Natural killer cell (primary cell): ENCODE measurements around the gene SLC44A1. TPM values are rescaled to one million over a fixed set of nuclear protein-coding genes. Genes with fewer than 3 reads are reported as not detected.

Experiments used
- ATAC-seq, 3 donors: fragments of 150-1000 bp in 2 of 3; fragments of 200-7000 bp in 1 of 3; cut with Tn5 transposase; 1 replicate in 1 of 3; 2 replicates in 2 of 3; pipeline ENCODE4 v1.10.0; 2021; ENCODE audit warnings: mild to moderate bottlenecking in 2 of 3, moderate library complexity in 2 of 3
- DNase-seq, 2 donors: peaks; one replicate each; pipeline versions ENCODE4 v3.0.0 to v3.0.0-alpha.2; 2013 to 2021; ENCODE audit warnings: mixed read lengths in 1 of 2
- H3K27ac ChIP-seq: one replicate; pipeline ENCODE4 v1.5.1; 2013; ENCODE audit warnings: mild to moderate bottlenecking, low read length
- H3K27me3 ChIP-seq: one replicate; pipeline ENCODE4 v1.6.1; 2013; ENCODE audit warnings: low read length; ENCODE audit not compliant: control insufficient read depth, insufficient read depth
- H3K36me3 ChIP-seq: one replicate; pipeline ENCODE4 v1.6.1; 2013; ENCODE audit warnings: low read length; ENCODE audit not compliant: control insufficient read depth, insufficient read depth
- H3K4me1 ChIP-seq: one replicate; pipeline ENCODE4 v1.6.1; 2013; ENCODE audit warnings: low read length; ENCODE audit not compliant: control insufficient read depth, insufficient read depth
- H3K4me3 ChIP-seq: one replicate; pipeline ENCODE4 v1.5.1; 2013; ENCODE audit warnings: low read length
- H3K9me3 ChIP-seq: one replicate; pipeline ENCODE4 v1.6.1; 2013; ENCODE audit warnings: low read length; ENCODE audit not compliant: control insufficient read depth, insufficient read depth
- H3K27ac Mint-ChIP-seq, 2 donors: one replicate each; pipeline ENCODE4 v1.8.0; 2022; ENCODE audit warnings: mild to moderate bottlenecking in 2 of 2, mixed read lengths in 2 of 2, moderate library complexity in 1 of 2
- H3K27me3 Mint-ChIP-seq, 2 donors: one replicate each; pipeline ENCODE4 v1.8.0; 2022; ENCODE audit warnings: low read depth in 2 of 2, mixed read lengths in 2 of 2
- H3K36me3 Mint-ChIP-seq: one replicate; pipeline ENCODE4 v1.8.0; 2022; ENCODE audit warnings: mixed read lengths
- H3K4me1 Mint-ChIP-seq, 2 donors: one replicate each; pipeline ENCODE4 v1.8.0; 2022; ENCODE audit warnings: mixed read lengths in 2 of 2
- H3K4me3 Mint-ChIP-seq: one replicate; pipeline ENCODE4 v1.8.0; 2022; ENCODE audit warnings: mild to moderate bottlenecking, moderate library complexity, mixed read lengths
- H3K9me3 Mint-ChIP-seq, 2 donors: one replicate each; pipeline ENCODE4 v1.8.0; 2022; ENCODE audit warnings: mixed read lengths in 2 of 2
- WGBS: methylation state at CpG from one replicate; pipeline ENCODE4 v1.1.7; 2013; ENCODE audit warnings: missing lambda C conversion rate; ENCODE audit not compliant: insufficient coverage; 5-methylcytosine and 5-hydroxymethylcytosine counted together
- intact Hi-C: fragments of 100-400 bp; cut with micrococcal nuclease; formaldehyde crosslinking; loops from one replicate; pipeline ENCODE4 v1.14.2; 2022
- total RNA-seq, 4 donors: library from RNA; stranded (reverse); fragments of 120-200 nt in 1 of 4; gene quantifications; one replicate each; pipeline versions ENCODE4 v1.2.3 to v1.2.4, GENCODE V29; 2013 to 2022
- TF ChIP-seq, protein P1 (sequence below): fragments of 200-600 bp; IDR thresholded peaks from one replicate; pipeline ENCODE4 v1.8.0; 2022; ENCODE audit warnings: antibody characterized with exemption

Gene SLC44A1
- total RNA-seq, 3 donors from 2014 or later (not counting 1 experiment from before 2014, with no cell fraction given) = 7.1 to 8.3 (median 7.9) TPM

DNA sequence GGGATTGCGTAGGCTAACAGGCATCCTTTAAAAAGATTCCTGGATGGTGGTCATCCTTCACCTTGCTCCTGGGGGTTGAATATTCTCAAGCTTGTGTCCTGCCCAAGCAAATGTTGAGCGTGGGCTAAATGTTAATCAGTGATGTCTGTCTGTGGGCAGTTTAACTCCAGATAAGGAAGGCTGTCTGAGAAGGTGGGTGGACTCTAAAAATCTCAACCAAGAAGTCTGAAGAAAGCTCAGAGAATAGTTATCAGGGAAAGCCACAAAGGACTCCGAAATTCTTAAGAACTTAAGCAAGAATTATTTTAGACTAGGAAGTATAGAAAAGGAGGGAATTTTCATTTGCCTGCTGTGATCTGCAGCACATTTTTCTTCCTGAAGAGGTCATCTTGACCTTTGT lies 125.5 kb downstream of the SLC44A1 start:
- Mint-ChIP-seq H3K27me3 (no peaks in the 10 kb centered on the region), H3K4me3 (no peak overlapping the region), H3K9me3 (no peaks in the 10 kb centered on the region), H3K27ac (no peak overlapping the region), H3K4me1 (no peaks in the 10 kb centered on the region), H3K36me3 (no peaks in the 10 kb centered on the region)
- H3K27me3 ChIP-seq = no peaks in the 10 kb centered on the region
- 88% methylated on average over 3 of the region's 3 CpGs for WGBS
- no peaks in the 10 kb centered on the region for H3K4me1 ChIP-seq
- no peak overlapping the region for H3K4me3 ChIP-seq
- TF ChIP-seq, protein P1, sequence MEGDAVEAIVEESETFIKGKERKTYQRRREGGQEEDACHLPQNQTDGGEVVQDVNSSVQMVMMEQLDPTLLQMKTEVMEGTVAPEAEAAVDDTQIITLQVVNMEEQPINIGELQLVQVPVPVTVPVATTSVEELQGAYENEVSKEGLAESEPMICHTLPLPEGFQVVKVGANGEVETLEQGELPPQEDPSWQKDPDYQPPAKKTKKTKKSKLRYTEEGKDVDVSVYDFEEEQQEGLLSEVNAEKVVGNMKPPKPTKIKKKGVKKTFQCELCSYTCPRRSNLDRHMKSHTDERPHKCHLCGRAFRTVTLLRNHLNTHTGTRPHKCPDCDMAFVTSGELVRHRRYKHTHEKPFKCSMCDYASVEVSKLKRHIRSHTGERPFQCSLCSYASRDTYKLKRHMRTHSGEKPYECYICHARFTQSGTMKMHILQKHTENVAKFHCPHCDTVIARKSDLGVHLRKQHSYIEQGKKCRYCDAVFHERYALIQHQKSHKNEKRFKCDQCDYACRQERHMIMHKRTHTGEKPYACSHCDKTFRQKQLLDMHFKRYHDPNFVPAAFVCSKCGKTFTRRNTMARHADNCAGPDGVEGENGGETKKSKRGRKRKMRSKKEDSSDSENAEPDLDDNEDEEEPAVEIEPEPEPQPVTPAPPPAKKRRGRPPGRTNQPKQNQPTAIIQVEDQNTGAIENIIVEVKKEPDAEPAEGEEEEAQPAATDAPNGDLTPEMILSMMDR = no peak
- H3K9me3 ChIP-seq = no peaks in the 10 kb centered on the region
- DNase-seq (no peak), ATAC-seq (no peak)
- intact Hi-C loops = no loop called here
- peaks cover 2% of the 10 kb centered on the region for H3K36me3 ChIP-seq
- H3K27ac ChIP-seq = no peak overlapping the region

DNA sequence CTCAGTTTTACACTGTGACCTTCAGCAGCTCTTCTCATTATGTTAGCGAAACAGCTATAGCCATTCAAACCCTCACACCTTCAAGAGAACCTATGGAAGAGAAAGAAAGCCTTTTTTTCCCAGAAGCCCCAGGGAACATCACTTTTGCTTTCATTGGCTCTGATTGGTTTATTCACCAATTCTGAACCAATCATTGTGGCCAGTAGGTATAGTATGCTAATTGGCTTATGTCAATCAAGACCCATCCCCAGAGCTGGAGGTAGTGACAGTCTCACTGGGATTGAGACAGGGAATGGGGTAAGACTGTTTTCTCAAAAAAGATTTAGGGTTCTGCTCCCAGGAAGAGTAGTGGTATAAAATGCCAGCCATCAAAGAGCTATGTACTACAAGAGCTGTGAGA lies 129.3 kb downstream of the SLC44A1 start:
- H3K36me3 Mint-ChIP-seq = no peaks in the 10 kb centered on the region
- H3K4me3 Mint-ChIP-seq = no peak overlapping the region
- H3K27me3 ChIP-seq = no peaks in the 10 kb centered on the region
- DNase-seq = no peak
- intact Hi-C loops = no loop called here
- no peak overlapping the region for H3K4me3 ChIP-seq
- H3K9me3 Mint-ChIP-seq = no peaks in the 10 kb centered on the region
- no peaks in the 10 kb centered on the region for H3K9me3 ChIP-seq
- no peak overlapping the region for H3K27ac Mint-ChIP-seq
- peaks cover 5% of the 10 kb centered on the region for H3K36me3 ChIP-seq
- H3K4me1 ChIP-seq = no peaks in the 10 kb centered on the region
- 100% methylated on average over 1 of the region's 1 CpG for WGBS
- H3K27ac ChIP-seq = no peak overlapping the region
- H3K27me3 Mint-ChIP-seq = no peaks in the 10 kb centered on the region
- TF ChIP-seq, protein P1 = no peak
- H3K4me1 Mint-ChIP-seq = no peaks in the 10 kb centered on the region
- ATAC-seq = no peak

DNA sequence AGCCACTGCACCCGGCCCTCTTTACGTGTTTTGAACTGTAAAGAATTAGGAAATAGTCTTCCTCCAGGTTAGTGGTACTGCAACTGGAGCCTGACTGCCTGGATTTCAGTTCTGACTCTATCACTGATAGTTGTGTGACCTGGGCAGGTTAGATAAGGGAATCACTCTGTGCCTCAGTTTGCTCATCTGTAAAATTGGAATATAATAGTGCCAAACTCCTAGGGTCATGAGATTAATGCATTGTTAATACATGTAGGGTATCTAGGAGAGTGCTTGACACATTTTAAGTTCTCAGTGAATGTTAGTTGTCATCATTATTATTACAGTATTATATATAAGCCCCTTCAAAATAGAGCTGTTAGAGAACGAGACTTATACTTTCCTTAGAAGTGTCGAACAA lies 130.9 kb downstream of the SLC44A1 start:
- Mint-ChIP-seq H3K27me3 (no peaks in the 10 kb centered on the region), H3K27ac (no peak overlapping the region), H3K36me3 (no peaks in the 10 kb centered on the region), H3K4me1 (no peaks in the 10 kb centered on the region), H3K9me3 (no peaks in the 10 kb centered on the region), H3K4me3 (no peak overlapping the region)
- Histone ChIP-seq H3K27ac (no peak overlapping the region), H3K27me3 (no peaks in the 10 kb centered on the region), H3K9me3 (no peaks in the 10 kb centered on the region), H3K4me3 (no peak overlapping the region), H3K36me3 (peaks cover 5% of the 10 kb centered on the region), H3K4me1 (no peaks in the 10 kb centered on the region)
- WGBS = 97% methylated on average over 2 of the region's 4 CpGs
- DNase-seq = no peak
- intact Hi-C loops = no loop called here
- TF ChIP-seq, protein P1 = no peak
- no peak for ATAC-seq

DNA sequence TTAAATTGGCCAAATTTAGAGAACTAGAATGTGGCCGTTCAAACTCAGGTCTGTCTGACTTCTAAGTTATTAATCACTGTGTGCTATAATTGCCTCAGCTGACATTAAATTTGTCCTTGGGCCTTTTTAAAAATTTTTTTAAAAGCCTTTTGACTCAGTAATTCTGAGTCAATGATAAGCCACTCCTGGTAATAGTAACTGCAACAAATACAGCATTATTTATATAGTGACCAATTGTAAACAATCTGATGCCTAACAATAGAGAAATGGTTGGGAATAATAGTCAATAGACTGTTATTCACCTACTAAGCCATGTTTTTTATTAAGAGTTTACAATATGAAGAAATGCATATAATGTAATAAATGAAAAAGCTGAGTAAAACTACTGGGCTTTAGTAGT lies 132.4 kb downstream of the SLC44A1 start:
- H3K9me3 Mint-ChIP-seq = no peaks in the 10 kb centered on the region
- ATAC-seq (no peak), DNase-seq (no peak)
- 100% methylated on average over 1 of the region's 1 CpG for WGBS
- TF ChIP-seq, protein P1 = no peak
- no peaks in the 10 kb centered on the region for H3K27me3 Mint-ChIP-seq
- Histone ChIP-seq H3K4me3 (no peak overlapping the region), H3K9me3 (no peaks in the 10 kb centered on the region), H3K27me3 (no peaks in the 10 kb centered on the region), H3K27ac (no peak overlapping the region), H3K4me1 (no peaks in the 10 kb centered on the region), H3K36me3 (peaks cover 5% of the 10 kb centered on the region)
- H3K4me3 Mint-ChIP-seq = no peak overlapping the region
- H3K4me1 Mint-ChIP-seq = no peaks in the 10 kb centered on the region
- intact Hi-C loops = no loop called here
- no peak overlapping the region for H3K27ac Mint-ChIP-seq
- no peaks in the 10 kb centered on the region for H3K36me3 Mint-ChIP-seq
